K562 (cell line): ENCODE measurements around the gene SEPTIN6.

Experiments used
- CEBPZ ChIP-seq: fragments of 150-350 bp; IDR thresholded peaks from 2 replicates; pipeline ENCODE4 v1.6.1; 2014; ENCODE audit warnings: low read depth, mild to moderate bottlenecking, low read length, borderline replicate concordance
- HDAC6 ChIP-seq: IDR thresholded peaks from 2 replicates; pipeline ENCODE4 v1.6.1; 2012; ENCODE audit warnings: low read depth, mild to moderate bottlenecking, control low read depth, inconsistent platforms, low read length, moderate library complexity
- ZNF282 ChIP-seq: sonication (generic); formaldehyde crosslinking; IDR thresholded peaks from 2 replicates; pipeline ENCODE4 v1.8.1; 2023; ENCODE audit warnings: missing genetic modification reagents

- no peak for TF ChIP-seq HDAC6
- TF ChIP-seq CEBPZ = no peak
- TF ChIP-seq ZNF282 (CRISPR knock-in tag) = no peak
Observed at GRCh38 chrX:119643696-119644095, 49.3 kb downstream of the SEPTIN6 start.
